Measurements from ENCODE around the gene SERPINC1. TPM values are rescaled to one million over a fixed set of nuclear protein-coding genes. Genes with fewer than 3 reads are reported as not detected.

SERPINC1 gene
- total RNA-seq, 1 donor from 2014 or later, result not detected

DNA sequence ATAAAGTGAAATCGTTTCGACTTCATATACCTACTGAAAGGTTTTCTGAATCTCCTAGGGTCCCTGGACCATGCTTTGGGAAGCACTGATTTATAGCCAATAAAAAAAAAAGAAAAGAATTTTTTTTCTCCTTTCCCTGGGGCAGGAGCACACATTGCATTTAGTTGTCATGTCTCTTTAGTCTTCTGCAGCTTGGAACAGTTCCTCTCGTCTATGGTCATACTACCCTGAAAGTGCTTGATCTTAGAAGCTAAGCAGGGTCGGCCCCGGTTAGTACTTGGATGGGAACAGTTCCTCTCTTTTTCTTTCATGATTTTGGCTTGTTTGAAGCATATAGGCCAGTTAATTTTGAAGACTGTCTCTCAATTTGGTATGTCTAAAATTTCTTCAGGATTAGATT, 3.7 kb upstream of the SERPINC1 start:
- H3K9me3 Mint-ChIP-seq (ENCODE audit: low read depth), result no peaks in the 10 kb centered on the region
- DNase-seq (ENCODE audit: low spot score, unreplicated experiment), result no peak
- no peak overlapping the region for H3K27ac Mint-ChIP-seq
- no peaks in the 10 kb centered on the region for H3K36me3 Mint-ChIP-seq (ENCODE audit: insufficient read depth)
- no peaks in the 10 kb centered on the region for H3K27me3 Mint-ChIP-seq
- TF ChIP-seq, protein P1, sequence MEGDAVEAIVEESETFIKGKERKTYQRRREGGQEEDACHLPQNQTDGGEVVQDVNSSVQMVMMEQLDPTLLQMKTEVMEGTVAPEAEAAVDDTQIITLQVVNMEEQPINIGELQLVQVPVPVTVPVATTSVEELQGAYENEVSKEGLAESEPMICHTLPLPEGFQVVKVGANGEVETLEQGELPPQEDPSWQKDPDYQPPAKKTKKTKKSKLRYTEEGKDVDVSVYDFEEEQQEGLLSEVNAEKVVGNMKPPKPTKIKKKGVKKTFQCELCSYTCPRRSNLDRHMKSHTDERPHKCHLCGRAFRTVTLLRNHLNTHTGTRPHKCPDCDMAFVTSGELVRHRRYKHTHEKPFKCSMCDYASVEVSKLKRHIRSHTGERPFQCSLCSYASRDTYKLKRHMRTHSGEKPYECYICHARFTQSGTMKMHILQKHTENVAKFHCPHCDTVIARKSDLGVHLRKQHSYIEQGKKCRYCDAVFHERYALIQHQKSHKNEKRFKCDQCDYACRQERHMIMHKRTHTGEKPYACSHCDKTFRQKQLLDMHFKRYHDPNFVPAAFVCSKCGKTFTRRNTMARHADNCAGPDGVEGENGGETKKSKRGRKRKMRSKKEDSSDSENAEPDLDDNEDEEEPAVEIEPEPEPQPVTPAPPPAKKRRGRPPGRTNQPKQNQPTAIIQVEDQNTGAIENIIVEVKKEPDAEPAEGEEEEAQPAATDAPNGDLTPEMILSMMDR (IDR thresholded peaks at IDR 0.05; ENCODE audit: unreplicated experiment), result no peak
- no peak overlapping the region for H3K4me3 Mint-ChIP-seq (ENCODE audit: low read depth)
- peaks cover 11% of the 10 kb centered on the region for H3K4me1 Mint-ChIP-seq (ENCODE audit: low read depth)

DNA sequence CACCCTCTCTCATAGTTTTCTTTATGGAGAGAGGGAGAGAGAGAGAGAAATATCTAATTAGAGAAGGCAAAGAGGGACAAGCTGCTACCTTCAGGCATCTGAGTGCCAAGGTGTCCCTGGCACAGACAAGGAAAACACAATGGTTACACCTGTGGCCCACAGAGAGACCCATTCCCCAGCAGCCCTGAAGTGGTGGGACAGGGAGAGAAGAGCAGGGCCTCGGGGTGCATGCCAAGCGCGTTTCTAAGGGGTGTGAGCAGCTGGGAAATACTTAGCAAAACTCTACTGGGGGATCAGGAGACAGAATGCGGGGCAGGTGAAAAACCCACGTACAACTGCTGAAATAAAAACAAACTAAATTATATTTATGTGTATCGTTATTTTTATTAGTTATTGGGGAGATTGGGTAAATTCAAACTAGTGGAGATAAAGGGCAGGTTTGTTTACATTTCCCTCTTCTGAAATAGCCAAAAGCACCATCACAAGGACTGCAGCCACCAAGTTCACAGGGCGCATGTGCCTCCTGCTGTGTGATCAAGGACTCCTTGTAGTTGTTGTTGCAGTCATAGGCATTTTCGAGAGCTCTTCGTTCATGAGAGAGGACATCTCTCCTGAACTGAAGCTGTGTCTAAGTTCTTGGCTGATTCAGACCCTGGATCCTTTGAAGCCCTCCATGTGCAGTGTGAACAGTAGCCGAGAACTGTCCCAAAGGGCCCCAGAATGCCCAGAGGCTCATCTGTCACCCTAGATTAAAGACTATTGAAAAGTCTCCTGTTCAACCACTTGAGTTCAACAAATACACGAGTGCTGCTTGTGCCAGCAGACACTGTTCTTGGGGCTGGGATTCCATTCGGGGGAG, 737 bp upstream of the SERPINC1 start:
- Mint-ChIP-seq H3K4me1 (ENCODE audit: low read depth) (peaks cover 3% of the 10 kb centered on the region), H3K27ac (no peak overlapping the region), H3K36me3 (ENCODE audit: insufficient read depth) (no peaks in the 10 kb centered on the region), H3K4me3 (ENCODE audit: low read depth) (no peak overlapping the region), H3K27me3 (no peaks in the 10 kb centered on the region), H3K9me3 (ENCODE audit: low read depth) (no peaks in the 10 kb centered on the region)
- TF ChIP-seq, protein P1 (IDR thresholded peaks at IDR 0.05; ENCODE audit: unreplicated experiment), result no peak
- no peak for DNase-seq (ENCODE audit: low spot score, unreplicated experiment)

DNA sequence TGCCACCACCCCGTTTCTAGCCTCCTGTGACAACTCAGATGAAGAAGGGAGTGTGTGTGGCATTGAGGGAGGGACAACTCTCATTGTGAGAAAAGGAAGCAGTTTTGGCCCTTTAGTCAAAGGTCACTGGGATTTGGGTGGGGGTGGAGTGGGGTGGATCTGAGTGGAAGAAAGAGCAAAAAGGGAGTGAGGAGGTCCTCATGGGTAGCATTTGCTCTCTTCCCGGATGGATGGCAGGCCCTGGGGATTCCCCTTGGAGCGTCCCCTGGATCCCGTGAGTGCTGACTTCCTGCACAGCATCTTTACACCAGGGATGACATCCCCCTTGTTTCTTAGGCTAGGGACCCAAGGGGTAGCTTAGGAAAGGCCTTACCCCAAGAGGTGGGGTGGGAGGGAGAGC, 460 bp downstream of the SERPINC1 start:
- TF ChIP-seq, protein P1 (IDR thresholded peaks at IDR 0.05; ENCODE audit: unreplicated experiment), result no peak
- no peaks in the 10 kb centered on the region for H3K27me3 Mint-ChIP-seq
- peaks cover 3% of the 10 kb centered on the region for H3K4me1 Mint-ChIP-seq (ENCODE audit: low read depth)
- no peaks in the 10 kb centered on the region for H3K9me3 Mint-ChIP-seq (ENCODE audit: low read depth)
- H3K4me3 Mint-ChIP-seq (ENCODE audit: low read depth), result no peak overlapping the region
- H3K36me3 Mint-ChIP-seq (ENCODE audit: insufficient read depth), result no peaks in the 10 kb centered on the region
- no peak overlapping the region for H3K27ac Mint-ChIP-seq
- no peak for DNase-seq (ENCODE audit: low spot score, unreplicated experiment)

DNA sequence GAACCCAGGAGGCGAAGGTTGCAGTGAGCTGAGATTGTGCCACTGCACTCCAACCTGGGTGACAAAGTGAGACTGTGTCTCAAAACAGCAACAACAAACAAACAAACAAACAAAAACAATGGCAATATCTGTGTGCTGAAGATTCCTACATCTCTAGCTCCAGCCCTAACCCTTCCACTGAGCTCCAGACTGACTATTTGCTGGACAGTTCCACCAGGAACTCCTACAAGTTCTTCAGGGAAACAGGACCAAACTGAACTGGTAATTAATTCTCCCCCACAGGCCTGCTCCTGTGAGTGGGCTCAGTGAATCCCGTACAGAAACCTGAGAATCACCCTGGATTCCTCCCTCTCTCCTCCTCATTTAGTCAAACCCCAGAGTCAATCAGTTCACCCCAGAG, 1.5 kb downstream of the SERPINC1 start:
- no peaks in the 10 kb centered on the region for H3K27me3 Mint-ChIP-seq
- H3K4me3 Mint-ChIP-seq (ENCODE audit: low read depth), result no peak overlapping the region
- no peaks in the 10 kb centered on the region for H3K9me3 Mint-ChIP-seq (ENCODE audit: low read depth)
- TF ChIP-seq, protein P1 (IDR thresholded peaks at IDR 0.05; ENCODE audit: unreplicated experiment), result no peak
- peaks cover 3% of the 10 kb centered on the region for H3K4me1 Mint-ChIP-seq (ENCODE audit: low read depth)
- no peaks in the 10 kb centered on the region for H3K36me3 Mint-ChIP-seq (ENCODE audit: insufficient read depth)
- DNase-seq (ENCODE audit: low spot score, unreplicated experiment), result no peak
- H3K27ac Mint-ChIP-seq, result no peak overlapping the region

DNA sequence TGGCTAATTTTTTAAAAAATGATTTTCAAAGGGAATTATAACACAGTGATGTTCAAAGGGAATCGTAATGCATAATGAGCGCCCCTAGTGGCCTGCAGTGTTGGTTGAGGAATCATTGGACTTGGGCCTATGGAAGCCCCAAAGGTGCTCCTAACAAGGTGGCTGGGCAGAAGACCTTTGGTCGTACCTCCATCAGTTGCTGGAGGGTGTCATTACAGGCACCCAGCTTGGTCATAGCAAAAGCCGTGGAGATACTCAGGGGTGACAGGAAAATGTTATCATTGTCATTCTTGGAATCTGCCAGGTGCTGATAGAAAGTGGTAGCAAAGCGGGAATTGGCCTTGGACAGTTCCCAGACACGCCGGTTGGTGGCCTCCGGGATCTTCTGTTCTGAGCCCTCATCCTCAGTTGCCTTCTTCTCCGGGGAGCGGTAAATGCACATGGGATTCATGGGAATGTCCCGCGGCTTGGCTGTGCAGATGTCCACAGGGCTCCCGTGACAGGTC, 2.7 kb downstream of the SERPINC1 start:
- Mint-ChIP-seq H3K36me3 (ENCODE audit: insufficient read depth) (no peaks in the 10 kb centered on the region), H3K27me3 (no peaks in the 10 kb centered on the region), H3K27ac (no peak overlapping the region), H3K4me1 (ENCODE audit: low read depth) (peaks cover 3% of the 10 kb centered on the region), H3K9me3 (ENCODE audit: low read depth) (no peaks in the 10 kb centered on the region), H3K4me3 (ENCODE audit: low read depth) (no peak overlapping the region)
- DNase-seq (ENCODE audit: low spot score, unreplicated experiment), result no peak
- TF ChIP-seq, protein P1 (IDR thresholded peaks at IDR 0.05; ENCODE audit: unreplicated experiment), result peak; percentile 58
